NCI-H2029 (cell line): ENCODE data around the gene RNF208.
A peak's percentile ranks its signal among the peaks of the same experiment; 100 is the strongest.
"Not testable (repeated sequence)": the region's sequence is repeated elsewhere in the genome, so short reads cannot be mapped to it uniquely, and the experiment has no call there.

Source experiments
- DNase-seq: peaks from one replicate; lab custom pipeline; 2025; lab: John Stamatoyannopoulos, UW

The RNF208 gene

GRCh38 chr9:137253717-137254623 lies 31.9 kb upstream of the RNF208 start:
- DNase-seq = no peak

- no peak for DNase-seq
These were observed 30.8 kb upstream of the RNF208 start for GRCh38 chr9:137252555-137253506.

DNA sequence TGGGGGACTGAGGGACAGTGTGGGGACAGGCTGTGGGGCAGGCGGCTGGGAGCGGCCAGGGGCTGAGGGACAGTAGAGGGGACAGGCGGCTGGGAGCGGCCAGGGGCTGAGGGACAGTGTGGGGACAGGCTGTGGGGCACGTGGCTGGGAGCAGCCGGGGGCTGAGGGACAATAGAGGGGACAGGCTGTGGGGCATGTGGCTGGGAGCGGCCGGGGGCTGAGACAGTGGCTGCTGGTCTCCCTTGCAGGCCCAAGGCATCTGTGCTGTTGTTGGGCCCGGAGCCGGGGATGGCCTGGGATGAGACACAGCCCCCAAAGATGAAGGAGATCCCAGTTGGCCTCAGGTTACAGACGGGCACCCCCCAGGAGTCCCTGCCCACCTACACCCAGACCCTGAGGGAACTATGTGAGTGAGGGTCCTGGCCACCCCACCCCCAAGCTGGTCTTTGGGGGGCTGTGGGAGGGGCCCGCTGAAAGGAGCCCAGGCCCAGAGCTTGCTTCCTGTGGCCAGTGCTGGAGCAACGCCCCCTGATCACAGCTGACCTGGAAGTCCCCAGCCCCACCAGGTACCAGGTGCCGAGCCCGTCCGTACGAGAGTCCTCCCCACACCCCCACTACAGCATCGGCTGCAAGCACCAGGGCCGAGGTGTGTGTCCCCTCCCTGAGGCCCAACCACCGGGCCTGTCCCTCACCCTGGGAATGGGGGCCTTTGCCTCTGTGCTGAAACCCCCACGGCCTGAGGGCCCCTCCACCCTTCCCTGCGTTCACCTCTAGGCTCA lies 29.6 kb upstream of the RNF208 start:
- no peak for DNase-seq

- no peak for DNase-seq
These were observed 29.1 kb upstream of the RNF208 start, which contains the start of gene STPG3 for GRCh38 chr9:137251194-137251461. STPG3 (plus strand) TSS chr9:137251286; CDS start chr9:137251287, 1 bp downstream.

DNA sequence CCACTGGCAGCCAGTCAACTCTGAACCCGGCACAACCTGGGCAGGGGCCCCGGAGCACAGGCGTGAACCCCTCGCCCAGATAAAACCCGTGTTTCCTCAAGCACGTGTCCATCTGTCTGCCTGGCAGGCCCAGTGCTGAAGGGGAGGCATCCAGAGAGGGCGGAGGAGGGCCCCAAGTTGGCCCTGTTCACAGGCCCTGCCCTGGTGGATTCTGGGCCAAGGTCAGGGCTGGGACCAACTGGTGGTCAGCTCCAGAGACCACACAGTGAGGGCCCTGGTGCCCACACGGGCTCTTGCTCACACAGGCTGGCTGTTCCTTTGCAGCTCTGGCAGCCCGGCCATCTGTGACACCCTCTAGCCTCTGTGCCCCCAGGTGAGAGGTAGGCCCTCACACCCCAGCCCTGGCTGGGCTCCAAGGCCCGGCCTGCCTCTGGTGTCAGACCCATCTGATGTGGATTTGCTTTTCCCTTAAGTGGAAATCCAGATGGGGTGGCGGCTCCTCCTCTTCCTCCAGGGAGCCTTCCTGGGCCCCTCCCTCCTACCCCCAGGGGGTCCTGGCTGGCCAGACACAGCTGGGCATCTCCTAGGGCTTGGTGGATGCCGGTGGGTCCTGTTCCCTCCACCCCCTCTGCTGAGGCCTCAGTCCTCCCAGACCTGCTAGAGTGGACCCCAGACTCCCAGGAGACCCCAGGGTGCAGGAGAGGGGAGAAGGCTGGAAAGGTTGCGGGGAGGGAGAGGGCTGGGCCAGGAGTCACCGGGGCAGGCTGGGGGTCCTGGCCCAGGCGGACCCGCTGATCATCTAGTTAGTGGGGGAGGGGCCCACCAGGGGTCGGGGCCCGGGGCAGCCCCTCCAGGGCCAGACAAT lies 28.5 kb upstream of the RNF208 start:
- no peak for DNase-seq

- no peak for DNase-seq
These were observed 25.8 kb upstream of the RNF208 start for GRCh38 chr9:137247916-137248175.

DNA sequence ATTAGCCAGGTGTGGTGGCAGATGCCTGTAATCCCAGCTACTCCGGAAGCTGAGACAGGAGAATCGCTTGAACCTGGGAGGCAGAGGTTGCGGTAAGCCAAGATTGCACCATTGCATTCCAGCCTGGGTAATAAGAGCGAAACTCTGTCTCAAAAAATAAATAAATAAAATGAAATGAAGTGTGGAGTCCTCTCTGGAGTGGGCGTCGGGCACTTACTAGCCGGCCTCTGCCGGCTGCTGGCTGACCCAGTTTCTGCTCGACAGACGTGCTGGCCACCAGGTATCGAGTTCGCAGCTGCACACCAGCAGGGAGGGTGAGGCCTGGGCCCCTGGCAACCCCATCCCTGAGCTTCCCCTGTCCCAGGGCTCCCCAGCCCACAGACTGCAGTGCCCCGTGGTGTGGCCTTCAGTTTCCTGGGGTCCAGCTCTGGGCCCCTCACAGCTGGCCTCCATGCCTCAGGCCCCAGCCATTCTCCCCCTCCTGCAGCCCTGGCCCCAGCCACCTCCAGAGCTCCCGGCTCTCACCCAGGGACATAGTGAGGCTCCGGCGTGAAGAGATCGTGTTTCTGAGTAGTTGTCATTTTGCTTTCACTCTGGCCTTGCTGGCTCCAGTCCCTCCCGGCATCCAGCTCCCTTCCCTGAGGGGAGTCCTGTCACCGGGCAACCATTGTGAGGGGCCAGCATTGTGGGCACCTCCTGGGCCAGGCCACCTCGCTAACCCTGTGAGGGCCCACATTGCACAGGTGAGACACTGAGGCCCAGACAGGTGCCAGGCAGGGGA lies 25.3 kb upstream of the RNF208 start:
- no peak for DNase-seq

DNA sequence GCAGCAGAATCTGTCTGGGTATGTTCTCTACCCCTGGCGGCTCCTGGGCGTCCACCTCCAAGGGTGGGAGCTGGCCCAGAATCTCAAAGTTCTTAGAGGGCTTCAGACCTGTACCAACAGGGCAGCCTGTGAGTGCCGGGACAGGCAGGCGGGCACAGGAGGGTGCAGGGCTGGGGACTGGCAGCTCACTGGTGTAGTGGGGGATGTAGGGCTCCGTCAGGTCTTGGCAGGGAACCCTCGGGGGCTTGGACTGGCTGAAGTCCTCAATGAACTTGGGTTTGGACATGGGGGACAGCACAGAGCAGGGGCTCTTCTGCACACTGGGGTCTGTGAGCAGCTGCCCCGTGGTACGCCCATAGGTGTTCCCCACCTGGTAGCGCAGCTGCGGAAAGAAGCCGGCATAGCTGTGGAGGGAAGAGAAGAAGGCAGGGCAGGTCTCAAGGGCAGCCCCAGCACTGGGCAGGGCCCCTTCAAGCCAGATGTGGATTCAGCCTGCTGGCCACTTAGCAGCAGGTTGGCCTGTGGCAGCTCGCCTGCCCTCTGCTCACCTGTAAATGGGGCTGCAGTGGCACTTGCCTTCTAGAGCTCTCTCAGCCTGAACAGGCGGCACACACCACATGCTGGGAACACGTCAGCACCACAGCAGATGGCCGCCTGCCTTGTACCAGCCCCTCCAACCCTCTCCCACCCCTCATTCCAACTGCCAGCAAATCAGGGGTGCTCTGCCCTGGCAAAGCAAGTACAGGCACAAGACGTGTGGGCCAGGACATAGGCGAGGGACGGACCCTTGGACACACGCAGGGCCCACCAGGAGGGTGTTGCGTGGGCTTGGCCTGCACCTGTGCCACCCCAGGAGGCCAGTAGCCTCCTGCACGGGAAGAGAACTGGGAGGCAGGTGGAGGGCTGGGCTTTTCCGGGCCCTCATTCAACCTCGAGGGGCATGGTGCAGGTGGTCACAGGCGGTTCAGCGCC lies 23.7 kb upstream of the RNF208 start:
- DNase-seq = no peak

- DNase-seq = no peak
These were observed 22.7 kb upstream of the RNF208 start for GRCh38 chr9:137244486-137245449.

GRCh38 chr9:137243626-137244485 lies 21.8 kb upstream of the RNF208 start:
- no peak for DNase-seq

DNA sequence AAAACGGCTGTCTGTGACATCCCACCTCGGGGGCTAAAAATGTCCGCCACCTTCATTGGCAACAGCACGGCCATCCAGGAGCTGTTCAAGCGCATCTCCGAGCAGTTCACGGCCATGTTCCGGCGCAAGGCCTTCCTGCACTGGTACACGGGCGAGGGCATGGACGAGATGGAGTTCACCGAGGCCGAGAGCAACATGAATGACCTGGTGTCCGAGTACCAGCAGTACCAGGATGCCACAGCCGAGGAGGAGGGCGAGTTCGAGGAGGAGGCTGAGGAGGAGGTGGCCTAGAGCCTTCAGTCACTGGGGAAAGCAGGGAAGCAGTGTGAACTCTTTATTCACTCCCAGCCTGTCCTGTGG lies 21.2 kb upstream of the RNF208 start:
- DNase-seq = not testable (repeated sequence)

DNA sequence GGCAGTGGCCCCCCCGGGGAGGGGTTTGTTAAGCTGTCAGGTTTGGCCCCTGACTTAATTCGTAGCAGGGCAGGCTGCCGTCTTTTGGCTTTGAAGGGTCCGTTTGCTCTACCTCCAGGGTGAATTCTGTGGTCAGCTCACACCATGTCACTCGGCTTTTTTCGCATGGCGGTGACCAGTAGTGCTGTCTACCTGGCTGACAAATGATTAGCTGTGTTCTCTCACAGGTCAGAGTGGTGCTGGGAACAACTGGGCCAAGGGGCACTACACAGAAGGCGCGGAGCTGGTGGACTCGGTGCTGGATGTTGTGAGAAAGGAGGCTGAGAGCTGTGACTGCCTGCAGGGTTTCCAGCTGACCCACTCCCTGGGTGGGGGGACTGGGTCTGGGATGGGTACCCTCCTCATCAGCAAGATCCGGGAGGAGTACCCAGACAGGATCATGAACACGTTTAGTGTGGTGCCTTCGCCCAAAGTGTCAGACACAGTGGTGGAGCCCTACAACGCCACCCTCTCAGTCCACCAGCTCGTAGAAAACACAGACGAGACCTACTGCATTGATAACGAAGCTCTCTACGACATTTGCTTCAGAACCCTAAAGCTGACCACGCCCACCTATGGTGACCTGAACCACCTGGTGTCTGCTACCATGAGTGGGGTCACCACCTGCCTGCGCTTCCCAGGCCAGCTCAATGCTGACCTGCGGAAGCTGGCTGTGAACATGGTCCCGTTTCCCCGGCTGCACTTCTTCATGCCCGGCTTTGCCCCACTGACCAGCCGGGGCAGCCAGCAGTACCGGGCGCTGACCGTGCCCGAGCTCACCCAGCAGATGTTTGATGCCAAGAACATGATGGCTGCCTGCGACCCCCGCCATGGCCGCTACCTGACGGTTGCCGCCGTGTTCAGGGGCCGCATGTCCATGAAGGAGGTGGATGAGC lies 20.5 kb upstream of the RNF208 start:
- no peak for DNase-seq

DNA sequence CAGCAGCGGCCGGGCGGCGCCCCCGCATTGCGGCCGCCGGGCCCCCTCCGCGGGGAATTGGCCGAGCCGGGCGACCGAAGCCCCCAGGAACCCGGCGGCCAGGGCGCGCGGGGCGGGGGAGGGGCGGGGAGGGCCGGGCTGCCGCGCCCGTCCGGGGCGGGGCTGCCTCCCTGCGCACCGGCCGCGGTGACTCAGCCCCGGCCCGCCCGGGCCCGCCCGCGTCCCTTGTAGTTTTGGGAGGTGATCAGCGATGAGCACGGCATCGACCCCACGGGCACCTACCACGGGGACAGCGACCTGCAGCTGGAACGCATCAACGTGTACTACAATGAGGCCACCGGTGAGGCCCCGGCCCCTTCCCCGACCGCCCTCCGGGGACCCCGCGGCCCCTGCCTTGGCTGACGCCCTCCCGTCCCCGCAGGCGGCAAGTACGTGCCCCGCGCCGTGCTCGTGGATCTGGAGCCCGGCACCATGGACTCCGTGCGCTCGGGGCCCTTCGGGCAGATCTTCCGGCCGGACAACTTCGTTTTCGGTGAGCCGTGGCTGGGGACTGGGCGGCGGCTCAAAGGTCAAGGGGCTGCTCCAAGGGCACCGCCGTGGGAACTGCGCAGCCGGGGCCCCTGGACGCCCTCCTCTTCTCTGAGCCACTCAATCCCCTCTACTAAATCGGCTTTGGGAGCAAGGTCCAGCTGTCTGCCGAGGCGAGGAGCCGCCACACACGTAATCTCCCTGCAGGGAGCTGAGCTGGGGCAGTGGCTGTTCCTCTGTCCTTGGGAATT lies 19.6 kb upstream of the RNF208 start:
- no peak for DNase-seq

DNA sequence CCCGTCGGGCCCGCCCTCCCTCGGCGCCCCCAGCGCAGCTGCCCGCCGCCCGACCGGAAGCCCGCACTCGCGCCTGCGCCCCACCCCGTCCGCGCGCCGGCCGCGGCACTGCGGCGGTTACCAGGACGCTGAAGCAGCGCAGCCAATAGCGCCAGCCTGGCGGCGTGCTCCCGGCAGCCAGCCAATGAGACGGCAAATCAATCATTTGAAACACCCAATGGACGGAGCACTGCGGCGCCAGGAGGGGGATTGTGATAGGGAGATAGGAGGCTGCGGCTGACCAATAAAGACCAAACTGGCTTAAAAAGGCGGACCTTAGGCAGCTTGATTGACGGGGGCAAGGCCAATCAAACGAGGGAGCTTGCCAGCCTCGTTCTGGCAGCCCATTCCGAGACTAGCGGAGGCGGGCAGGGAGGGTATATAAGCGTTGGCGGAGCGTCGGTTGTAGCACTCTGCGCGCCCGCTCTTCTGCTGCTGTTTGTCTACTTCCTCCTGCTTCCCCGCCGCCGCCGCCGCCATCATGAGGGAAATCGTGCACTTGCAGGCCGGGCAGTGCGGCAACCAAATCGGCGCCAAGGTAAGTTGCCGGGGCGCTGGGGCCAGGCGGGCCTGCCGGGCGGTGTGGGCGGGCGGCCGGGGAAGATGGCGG lies 18.9 kb upstream of the RNF208 start, which contains the start of gene TUBB4B:
TUBB4B (plus strand) TSS at position 447 of the 649 bp plus-strand sequence; CDS start at position 521, 74 bp downstream.
- peak; percentile 99 for DNase-seq
